ENCODE results near the gene SULT1C3. TPM values are rescaled to one million over a fixed set of nuclear protein-coding genes. Genes with fewer than 3 reads are reported as not detected.
"Not testable (repeated sequence)": the region's sequence is repeated elsewhere in the genome, so short reads cannot be mapped to it uniquely, and the experiment has no call there.

The SULT1C3 gene
- total RNA-seq, 4 donors from 2014 or later, result not detected

DNA sequence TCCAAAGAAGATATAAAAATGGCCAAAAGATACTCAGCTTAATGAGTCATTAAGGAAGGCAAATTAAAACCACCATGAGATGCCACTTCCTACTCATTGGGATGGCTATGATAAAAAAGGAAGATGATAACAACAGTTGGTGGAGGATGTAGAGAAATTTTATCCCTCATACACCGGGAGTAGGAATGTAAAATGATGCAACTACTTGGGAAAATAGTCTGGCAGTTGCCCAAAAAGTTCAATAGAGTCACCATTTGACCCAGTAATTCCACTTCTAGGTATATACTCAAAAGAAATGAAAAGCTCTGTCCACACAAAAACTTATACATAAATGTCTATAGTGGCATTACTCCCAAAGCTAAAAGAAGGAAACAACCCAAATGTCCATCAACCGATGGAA lies 38.9 kb downstream of the SULT1C3 start:
- no peak for TF ChIP-seq CTCF (IDR thresholded peaks at IDR 0.05)
- ATAC-seq (ENCODE audit: low FRiP score), result no peak
- no peak for DNase-seq (ENCODE audit: low spot score)

GRCh38 chr2:108279468-108279867 lies 39.7 kb downstream of the SULT1C3 start:
- TF ChIP-seq CTCF (IDR thresholded peaks at IDR 0.05), result no peak
- no peak for ATAC-seq (ENCODE audit: low FRiP score)
- DNase-seq (ENCODE audit: low spot score), result no peak

DNA sequence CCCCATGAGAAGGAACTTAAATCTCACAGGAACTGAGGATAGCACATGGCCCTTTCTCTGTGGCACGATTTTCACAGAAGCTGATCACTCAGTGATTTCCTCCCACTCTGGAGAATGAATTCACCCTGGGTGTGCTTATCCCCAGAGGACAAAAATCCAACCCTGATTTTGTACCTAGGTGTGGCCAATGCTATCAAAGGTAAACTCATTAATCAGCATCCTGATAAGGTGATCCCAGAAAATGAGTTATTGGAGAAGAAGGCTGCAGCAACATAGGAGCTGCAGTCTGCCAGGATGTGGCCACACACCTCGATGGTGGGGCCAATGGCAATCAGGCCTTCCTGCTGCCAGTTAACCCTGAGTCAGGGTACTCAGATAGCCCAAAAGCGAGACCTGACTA lies 40.7 kb downstream of the SULT1C3 start:
- ATAC-seq (ENCODE audit: low FRiP score) (no peak), DNase-seq (ENCODE audit: low spot score) (no peak)
- no peak for TF ChIP-seq CTCF (IDR thresholded peaks at IDR 0.05)

GRCh38 chr2:108284566-108284965 lies 44.8 kb downstream of the SULT1C3 start:
- not testable (repeated sequence) for ATAC-seq (ENCODE audit: low FRiP score)

DNA sequence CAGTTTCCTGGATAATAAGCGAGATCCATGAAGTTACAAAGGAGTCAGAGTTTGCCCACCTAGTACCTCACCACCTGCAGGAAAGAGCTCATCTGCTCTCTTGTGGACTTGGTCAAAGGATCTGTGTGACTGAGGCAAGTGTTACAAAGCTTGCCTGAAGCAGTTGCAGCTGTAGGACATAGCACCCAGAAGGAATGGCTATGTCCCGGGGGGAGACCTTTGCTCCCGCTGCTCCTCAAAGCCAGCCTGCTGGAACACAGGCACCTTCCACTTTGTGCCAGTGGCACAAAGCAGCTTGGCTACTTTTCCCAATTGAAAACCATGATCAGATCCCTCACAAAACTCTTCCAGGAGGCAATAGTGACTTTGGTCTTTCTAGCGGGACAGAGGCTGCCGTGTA lies 45.8 kb downstream of the SULT1C3 start:
- ATAC-seq (ENCODE audit: low FRiP score) (no peak), DNase-seq (ENCODE audit: low spot score) (no peak)
- TF ChIP-seq CTCF (IDR thresholded peaks at IDR 0.05), result no peak

More at GRCh38 chr2:108284566-108284965, 44.8 kb downstream of the SULT1C3 start:
- not testable (repeated sequence) for DNase-seq (ENCODE audit: low spot score)

DNA sequence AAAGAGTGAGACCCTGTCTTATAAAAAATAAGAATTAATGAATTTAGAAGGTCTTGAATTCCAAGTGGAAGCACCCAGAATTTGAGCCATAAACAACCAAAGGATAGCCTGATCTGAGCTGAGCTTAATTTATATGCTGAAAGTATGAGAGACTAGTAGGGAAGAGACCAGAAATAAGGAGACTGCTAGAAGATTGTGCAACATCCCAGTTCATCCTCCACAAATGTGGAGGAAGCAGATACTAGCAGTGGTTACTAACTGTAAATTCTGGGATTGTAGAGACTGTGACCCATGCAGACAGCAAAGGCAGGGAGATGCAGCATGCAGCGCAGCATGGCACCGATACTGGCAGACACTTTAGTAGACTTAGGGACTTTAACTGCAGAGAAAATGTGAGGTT lies 47.4 kb downstream of the SULT1C3 start:
- DNase-seq (ENCODE audit: low spot score), result no peak
- no peak for ATAC-seq (ENCODE audit: low FRiP score)
- TF ChIP-seq CTCF (IDR thresholded peaks at IDR 0.05), result no peak

DNA sequence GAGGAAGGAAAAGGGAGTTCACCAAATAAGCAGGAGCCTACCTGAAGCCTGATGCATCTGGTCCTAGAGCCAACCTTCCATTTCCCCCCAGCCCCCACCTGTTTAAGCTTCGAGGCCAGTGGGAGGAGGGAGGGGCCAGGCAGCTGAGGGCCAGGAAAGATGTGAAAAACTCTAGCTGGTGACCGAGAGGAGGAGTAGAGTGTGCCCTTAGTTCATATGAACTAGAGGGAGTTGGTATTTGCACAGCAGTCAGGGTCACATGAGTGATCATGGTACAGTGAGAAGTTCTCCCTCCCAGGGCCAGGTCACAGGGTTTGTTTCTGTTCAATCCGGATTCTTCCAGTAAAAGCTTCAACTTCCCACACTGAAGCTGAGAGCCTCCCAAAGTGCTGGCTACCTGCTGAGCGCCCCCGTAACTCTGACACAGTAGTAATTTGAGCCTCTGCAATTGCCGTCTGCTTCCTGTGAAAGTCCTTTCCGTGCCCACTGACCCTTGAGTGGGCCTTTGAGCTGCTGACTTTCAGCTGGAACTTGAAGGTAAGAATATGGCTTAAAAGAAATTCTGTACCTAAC lies 48.9 kb downstream of the SULT1C3 start, which contains the start of gene SULT1C2:
Gene SULT1C2 (plus strand): TSS at position 362 of the 573 bp plus-strand sequence. CDS start 4,773 bp downstream, outside the sequence.
- DNase-seq (ENCODE audit: low spot score) (no peak), ATAC-seq (ENCODE audit: low FRiP score) (no peak)
- TF ChIP-seq CTCF (IDR thresholded peaks at IDR 0.05), result no peak
